ENCODE measurements around the gene LRP1B.

LRP1B gene

GRCh38 chr2:141517852-141518421, 612.9 kb downstream of the LRP1B start:
- no peak for DNase-seq (ENCODE audit: low read depth, low spot score)

GRCh38 chr2:141517180-141517851, 613.5 kb downstream of the LRP1B start:
- DNase-seq (ENCODE audit: low read depth, low spot score): no peak

GRCh38 chr2:141515931-141516330, 614.9 kb downstream of the LRP1B start:
- DNase-seq (ENCODE audit: low read depth, low spot score): no peak

- no peak for DNase-seq (ENCODE audit: low read depth, low spot score)
These were observed 617.0 kb downstream of the LRP1B start for GRCh38 chr2:141513853-141514252.

- no peak for DNase-seq (ENCODE audit: low read depth, low spot score)
These were observed 621.8 kb downstream of the LRP1B start for GRCh38 chr2:141508806-141509595.

- no peak for DNase-seq (ENCODE audit: low read depth, low spot score)
These were observed 622.6 kb downstream of the LRP1B start for GRCh38 chr2:141508086-141508752.

- DNase-seq (ENCODE audit: low read depth, low spot score): no peak
These were observed 624.7 kb downstream of the LRP1B start for GRCh38 chr2:141506135-141506534.

- no peak for DNase-seq (ENCODE audit: low read depth, low spot score)
These were observed 629.1 kb downstream of the LRP1B start for GRCh38 chr2:141501752-141502151.

- no peak for DNase-seq (ENCODE audit: low read depth, low spot score)
These were observed 631.7 kb downstream of the LRP1B start for GRCh38 chr2:141499123-141499522.

GRCh38 chr2:141498561-141498960, 632.3 kb downstream of the LRP1B start:
- no peak for DNase-seq (ENCODE audit: low read depth, low spot score)

- no peak for DNase-seq (ENCODE audit: low read depth, low spot score)
These were observed 633.5 kb downstream of the LRP1B start for GRCh38 chr2:141497272-141497671.

GRCh38 chr2:141496810-141497209, 634.0 kb downstream of the LRP1B start:
- DNase-seq (ENCODE audit: low read depth, low spot score): no peak

- no peak for DNase-seq (ENCODE audit: low read depth, low spot score)
These were observed 636.9 kb downstream of the LRP1B start for GRCh38 chr2:141493936-141494335.

- no peak for DNase-seq (ENCODE audit: low read depth, low spot score)
These were observed 638.0 kb downstream of the LRP1B start for GRCh38 chr2:141492816-141493215.

GRCh38 chr2:141490886-141491285, 639.9 kb downstream of the LRP1B start:
- no peak for DNase-seq (ENCODE audit: low read depth, low spot score)

- DNase-seq (ENCODE audit: low read depth, low spot score): no peak
These were observed 648.1 kb downstream of the LRP1B start for GRCh38 chr2:141482697-141483096.

- DNase-seq (ENCODE audit: low read depth, low spot score): no peak
These were observed 655.0 kb downstream of the LRP1B start for GRCh38 chr2:141475801-141476200.

- DNase-seq (ENCODE audit: low read depth, low spot score): no peak
These were observed 662.1 kb downstream of the LRP1B start for GRCh38 chr2:141468761-141469160.

GRCh38 chr2:141467331-141467730, 663.5 kb downstream of the LRP1B start:
- DNase-seq (ENCODE audit: low read depth, low spot score): no peak

GRCh38 chr2:141464995-141465394, 665.8 kb downstream of the LRP1B start:
- DNase-seq (ENCODE audit: low read depth, low spot score): no peak

GRCh38 chr2:141458351-141458750, 672.5 kb downstream of the LRP1B start:
- DNase-seq (ENCODE audit: low read depth, low spot score): no peak

GRCh38 chr2:141455877-141456276, 674.9 kb downstream of the LRP1B start:
- no peak for DNase-seq (ENCODE audit: low read depth, low spot score)

All from smooth muscle cell of the brain vasculature (primary cell).